Fibroblast of the aortic adventitia (primary cell): ENCODE data around the gene NR2E1. TPM values are rescaled to one million over a fixed set of nuclear protein-coding genes. Genes with fewer than 3 reads are reported as not detected.

Experiments used
- DNase-seq: peaks from one replicate; pipeline ENCODE4 v3.0.0-alpha.2; 2010; ENCODE audit warnings: low read depth
- H3K4me3 ChIP-seq: 2 replicates; pipeline ENCODE4 v1.5.1; 2011; ENCODE audit warnings: low read depth, mild to moderate bottlenecking, control low read depth, low read length, moderate library complexity
- CTCF ChIP-seq: IDR thresholded peaks from 2 replicates; pipeline ENCODE4 v1.5.1; 2011; ENCODE audit warnings: mild to moderate bottlenecking, low read length, control low read depth, inconsistent platforms; ENCODE audit not compliant: insufficient read depth
- total RNA-seq: library from RNA; depleted of rRNA; stranded (reverse); fragments of >200 nt; gene quantifications from 2 replicates; pipeline ENCODE4 v1.2.3, GENCODE V29; 2012; ENCODE audit warnings: low replicate concordance

The NR2E1 gene
- total RNA-seq, 1 donor: not detected

GRCh38 chr6:108228416-108228815 is 62.6 kb downstream of the NR2E1 start:
- DNase-seq: no peak
- TF ChIP-seq CTCF: no peak

GRCh38 chr6:108235127-108235526 is 69.3 kb downstream of the NR2E1 start:
- no peak for TF ChIP-seq CTCF
- no peak overlapping the region for H3K4me3 ChIP-seq
- DNase-seq: no peak

More at GRCh38 chr6:108228416-108228815, 62.6 kb downstream of the NR2E1 start:
- H3K4me3 ChIP-seq: no peak overlapping the region

- DNase-seq: no peak
- no peak for TF ChIP-seq CTCF
- no peak overlapping the region for H3K4me3 ChIP-seq
Measured at GRCh38 chr6:108236791-108237190, 71.0 kb downstream of the NR2E1 start.

- TF ChIP-seq CTCF: no peak
- DNase-seq: no peak
- no peak overlapping the region for H3K4me3 ChIP-seq
Measured at GRCh38 chr6:108238322-108238721, 72.5 kb downstream of the NR2E1 start.

Other genes with a start within 250 kb of the NR2E1 start
- gene SEC63, start 207.8 kb upstream of the NR2E1 start, total RNA-seq: 25.5 and 49.5 TPM in 2 replicates
- gene OSTM1, start 91.3 kb upstream of the NR2E1 start, total RNA-seq: 44.1 and 165 TPM in 2 replicates
- gene SNX3, start 95.0 kb downstream of the NR2E1 start, total RNA-seq: 165 and 266 TPM in 2 replicates
- gene AFG1L, start 129.0 kb downstream of the NR2E1 start, total RNA-seq: 3.7 and 6.0 TPM in 2 replicates